GM18867 (cell line): ENCODE data around the gene OR9Q2.
"Not testable (repeated sequence)": the region's sequence is repeated elsewhere in the genome, so short reads cannot be mapped to it uniquely, and the experiment has no call there.

Experiments used
- ATAC-seq: cut with Tn5 transposase; IDR thresholded peaks from one replicate; pipeline ENCODE4 v1.9.1; 2021; ENCODE audit warnings: mild to moderate bottlenecking, moderate library complexity; ENCODE audit not compliant: unreplicated experiment

The OR9Q2 gene, protein sequence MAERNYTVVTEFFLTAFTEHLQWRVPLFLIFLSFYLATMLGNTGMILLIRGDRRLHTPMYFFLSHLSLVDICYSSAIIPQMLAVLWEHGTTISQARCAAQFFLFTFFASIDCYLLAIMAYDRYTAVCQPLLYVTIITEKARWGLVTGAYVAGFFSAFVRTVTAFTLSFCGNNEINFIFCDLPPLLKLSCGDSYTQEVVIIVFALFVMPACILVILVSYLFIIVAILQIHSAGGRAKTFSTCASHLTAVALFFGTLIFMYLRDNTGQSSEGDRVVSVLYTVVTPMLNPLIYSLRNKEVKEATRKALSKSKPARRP

DNA sequence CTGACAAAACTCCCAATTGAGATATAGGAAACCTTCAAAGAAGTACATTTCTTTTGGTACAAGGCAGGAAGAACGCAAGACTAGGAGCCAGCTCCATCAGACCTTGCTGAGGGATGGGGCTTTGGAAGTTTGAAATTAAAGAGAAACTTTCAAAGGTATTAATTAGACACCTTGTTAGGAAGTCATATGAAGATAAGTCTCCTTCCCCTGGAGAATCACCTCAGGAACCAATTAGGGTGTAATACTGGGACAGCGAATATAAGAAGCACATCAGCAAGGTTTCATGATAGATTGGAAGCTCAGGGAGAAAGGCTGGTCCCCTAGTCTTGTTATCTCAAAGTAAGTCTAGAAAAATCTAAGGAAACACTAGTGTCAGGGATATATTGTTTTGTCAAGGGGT is at the start of gene OR9Q2:
Gene OR9Q2 (plus strand): TSS at position 301 of the 400 bp plus-strand sequence. CDS start 1,421 bp downstream, outside the sequence.
- no peak for ATAC-seq

DNA sequence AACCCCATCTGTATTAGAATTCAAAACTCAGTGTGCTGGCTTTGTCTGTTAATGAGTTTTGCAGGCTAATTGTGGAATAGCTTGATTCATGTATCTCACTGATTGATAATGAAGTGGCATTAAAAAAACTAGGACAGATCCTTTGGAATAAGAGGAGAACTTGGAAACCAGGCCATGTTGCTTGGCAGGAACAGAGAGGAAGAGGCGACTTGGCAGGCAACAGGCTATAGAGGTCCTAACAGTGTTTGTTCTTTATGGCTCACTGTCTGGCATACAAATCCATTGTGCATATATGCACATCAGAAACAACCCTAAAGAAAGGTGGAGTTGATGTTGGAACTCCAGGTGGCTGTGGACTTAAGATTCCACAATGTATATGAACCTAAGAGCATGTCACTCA is 46.1 kb upstream of the OR9Q2 start:
- no peak for ATAC-seq

DNA sequence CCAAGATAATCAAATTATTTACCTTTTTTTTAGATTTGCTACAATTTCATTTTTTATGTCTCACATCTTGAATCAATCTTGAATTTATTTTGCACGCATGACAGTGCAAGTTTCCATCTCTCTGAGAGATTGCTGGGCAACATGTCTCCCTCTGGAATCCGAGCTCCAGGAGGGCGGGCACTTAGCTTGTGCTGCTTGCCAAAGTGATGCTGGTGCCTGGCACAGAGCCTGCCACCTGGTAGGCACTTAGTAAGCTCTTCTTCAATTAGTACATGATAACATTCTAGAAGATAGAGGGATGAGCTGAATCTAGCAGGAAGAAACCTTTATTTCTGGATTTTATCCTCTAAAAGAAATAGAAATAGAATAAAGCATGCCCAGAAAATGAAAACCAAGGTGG is 36.1 kb upstream of the OR9Q2 start:
- no peak for ATAC-seq

DNA sequence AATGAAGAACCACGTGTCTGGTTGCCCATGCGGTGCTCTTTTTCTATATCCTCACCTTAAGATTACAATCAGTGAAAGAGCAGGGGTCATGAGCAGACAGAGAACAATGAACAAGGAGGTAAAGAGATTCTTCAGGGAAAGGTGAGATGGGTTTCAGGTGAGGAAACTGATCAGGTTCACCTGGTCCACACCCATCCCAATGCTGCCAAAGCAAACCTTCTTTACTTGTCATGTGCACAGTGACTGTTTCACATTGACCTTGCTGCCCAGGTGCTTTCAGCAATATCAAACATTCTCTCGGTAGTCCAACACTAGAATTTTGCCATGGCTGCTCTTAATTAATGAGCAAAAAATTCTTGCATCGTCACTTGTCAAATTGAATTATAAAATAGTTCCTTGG is 24.5 kb upstream of the OR9Q2 start:
- ATAC-seq, result no peak

DNA sequence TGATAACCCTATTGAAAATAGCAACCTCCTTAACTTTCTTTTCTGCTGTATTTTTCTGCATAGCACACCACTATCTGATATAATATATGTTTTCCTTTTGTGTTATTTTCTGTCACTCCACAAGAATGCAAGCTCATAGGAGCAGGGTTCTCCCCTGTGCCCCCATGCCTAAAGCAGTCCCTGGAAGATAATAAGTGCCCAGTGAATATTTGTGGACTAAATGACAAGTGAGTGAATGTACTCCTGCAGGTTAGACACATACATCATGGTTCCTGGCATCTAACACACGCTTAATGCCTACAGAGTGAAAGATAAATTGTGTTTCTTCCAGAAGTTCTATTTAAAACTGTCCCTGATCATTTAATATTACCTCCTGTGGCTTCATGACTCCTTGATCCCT is 23.9 kb upstream of the OR9Q2 start:
- no peak for ATAC-seq

DNA sequence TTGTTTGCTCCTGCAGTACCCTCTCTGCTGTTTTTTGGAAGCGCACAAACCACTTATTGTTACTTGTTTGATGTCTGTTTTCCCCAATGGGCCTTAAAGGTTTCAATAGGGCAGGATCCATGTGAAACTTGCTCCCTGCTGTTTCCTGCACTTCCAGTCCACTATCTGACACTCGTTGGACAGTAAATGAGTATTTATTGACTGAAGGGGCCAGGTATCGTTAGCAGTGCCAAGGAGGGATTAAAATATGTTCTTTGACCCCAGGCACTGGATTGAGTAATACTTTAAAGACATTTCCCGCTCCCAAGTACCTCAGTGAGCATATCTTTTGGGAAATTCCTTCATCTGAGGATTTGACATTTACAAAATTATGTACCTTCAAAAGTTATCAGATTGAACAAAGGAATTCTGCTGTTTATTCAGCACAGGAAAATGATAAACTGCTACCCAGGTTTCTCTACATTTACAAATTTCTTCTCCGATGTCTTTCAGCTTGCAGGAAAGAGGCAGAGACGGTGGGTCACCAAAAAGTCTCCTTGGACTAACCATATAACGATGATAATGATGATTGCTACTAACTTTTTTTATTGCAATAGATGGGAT is 23.3 kb upstream of the OR9Q2 start:
- ATAC-seq, result no peak

DNA sequence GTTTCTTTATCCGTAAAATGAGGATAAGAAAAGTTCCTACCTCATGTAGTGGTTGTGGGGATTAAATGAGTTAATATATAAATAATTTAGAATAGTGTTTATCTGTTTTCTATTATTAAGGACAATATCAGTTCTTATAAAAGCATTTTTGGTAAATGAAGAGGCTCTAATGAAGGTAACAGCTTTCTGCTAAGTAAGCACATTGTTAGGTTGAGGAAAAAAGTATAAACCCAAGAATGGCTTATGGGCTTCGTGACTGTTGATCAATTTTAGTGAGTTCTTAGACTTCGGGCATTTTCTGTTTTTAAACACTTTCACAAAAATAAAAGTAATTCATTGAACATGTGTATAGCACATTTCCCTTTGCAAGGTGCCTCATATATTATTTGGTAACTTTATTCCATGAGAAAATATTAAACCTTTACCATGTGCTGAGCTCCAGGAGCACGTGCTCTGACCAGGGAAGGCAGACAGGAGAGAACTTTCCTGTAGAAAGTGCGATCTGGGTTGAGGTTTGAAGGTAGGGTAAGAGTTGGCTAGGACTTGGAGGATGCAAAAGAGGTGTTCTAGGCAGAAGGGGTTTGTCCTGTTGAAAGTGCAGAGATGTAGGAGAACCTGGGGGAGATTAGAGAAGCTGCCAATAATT is 11.3 kb upstream of the OR9Q2 start:
- ATAC-seq, result no peak

DNA sequence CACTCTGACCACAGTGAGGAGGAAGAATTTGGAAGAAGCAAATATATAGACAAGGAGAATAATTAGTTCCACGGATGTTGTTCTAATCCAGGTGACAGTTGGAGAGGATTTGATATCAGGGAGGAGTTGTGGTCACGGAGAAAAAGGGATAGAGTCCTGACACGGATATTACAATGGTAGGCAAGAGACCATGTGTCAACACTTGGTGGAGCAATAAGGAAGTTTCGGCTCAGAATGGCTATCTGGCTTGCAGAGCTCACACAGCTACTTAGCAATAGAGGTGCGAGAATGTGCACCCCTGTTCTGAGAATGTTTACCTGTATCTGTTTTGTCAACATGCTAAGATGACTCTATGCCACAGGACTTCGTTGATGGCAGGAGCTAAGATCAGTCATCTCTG is 10.4 kb upstream of the OR9Q2 start:
- no peak for ATAC-seq

DNA sequence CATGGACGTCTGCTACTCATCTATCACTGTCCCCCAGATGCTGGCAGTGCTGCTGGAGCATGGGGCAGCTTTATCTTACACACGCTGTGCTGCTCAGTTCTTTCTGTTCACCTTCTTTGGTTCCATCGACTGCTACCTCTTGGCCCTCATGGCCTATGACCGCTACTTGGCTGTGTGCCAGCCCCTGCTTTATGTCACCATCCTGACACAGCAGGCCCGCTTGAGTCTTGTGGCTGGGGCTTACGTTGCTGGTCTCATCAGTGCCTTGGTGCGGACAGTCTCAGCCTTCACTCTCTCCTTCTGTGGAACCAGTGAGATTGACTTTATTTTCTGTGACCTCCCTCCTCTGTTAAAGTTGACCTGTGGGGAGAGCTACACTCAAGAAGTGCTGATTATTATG is 9.2 kb upstream of the OR9Q2 start:
- no peak for ATAC-seq

DNA sequence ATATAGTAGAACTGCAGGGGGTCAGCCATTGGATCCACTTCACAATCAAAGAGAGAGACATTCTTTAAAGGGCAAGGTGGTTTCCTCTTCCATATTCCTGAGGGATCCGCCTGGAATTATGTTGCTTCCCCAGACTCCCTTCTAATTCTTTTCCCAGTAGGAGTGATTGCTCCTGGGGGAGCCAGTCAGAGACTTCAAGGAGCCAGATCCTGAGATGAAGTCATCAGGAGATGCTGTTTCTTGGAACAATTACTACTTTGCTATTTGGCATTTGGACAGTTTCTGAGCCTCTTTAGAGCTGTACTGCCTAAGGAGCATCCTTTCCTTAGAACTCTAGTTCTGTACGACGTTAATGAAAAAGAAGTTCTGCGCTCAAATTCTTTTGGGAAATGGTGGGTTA is 1.9 kb upstream of the OR9Q2 start:
- ATAC-seq, result no peak

DNA sequence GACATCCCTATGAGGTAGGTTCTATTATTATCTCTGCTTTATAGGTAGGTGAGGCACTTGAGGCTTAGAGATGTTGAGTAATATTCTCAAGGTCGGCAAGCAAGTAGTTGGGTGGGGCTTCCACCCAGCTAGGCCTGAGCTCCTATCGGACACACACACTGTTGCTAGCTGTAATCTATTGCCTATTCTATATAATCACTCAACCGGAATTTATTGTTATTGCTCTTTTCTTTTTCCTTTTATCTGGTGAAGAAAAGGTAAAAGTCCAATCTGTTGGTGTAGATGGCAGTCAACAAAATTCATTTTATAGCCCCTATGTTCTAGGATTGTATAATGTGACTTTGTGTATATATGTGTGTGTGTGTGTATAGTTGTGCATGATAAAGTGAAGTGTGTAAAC is 3.4 kb downstream of the OR9Q2 start:
- ATAC-seq, result no peak

DNA sequence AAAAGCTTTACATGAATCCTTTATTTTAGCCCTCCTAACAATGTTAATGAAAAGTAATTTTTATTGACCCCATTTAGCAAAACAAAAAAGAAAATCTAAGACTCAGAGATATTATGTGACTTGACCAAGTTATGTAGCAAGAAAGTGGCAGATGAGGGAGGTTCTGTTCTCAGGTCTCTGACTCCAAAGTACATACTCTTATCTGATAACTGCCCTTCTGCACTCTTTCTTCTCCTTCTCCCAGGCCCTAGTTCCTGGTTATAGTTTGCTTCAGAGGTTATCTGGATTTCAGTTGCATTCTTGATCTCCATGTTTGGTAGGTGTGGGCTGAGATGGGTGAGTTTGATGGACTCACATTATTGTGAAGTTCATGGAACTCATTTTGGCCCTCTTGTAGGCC is 4.5 kb downstream of the OR9Q2 start:
- no peak for ATAC-seq

DNA sequence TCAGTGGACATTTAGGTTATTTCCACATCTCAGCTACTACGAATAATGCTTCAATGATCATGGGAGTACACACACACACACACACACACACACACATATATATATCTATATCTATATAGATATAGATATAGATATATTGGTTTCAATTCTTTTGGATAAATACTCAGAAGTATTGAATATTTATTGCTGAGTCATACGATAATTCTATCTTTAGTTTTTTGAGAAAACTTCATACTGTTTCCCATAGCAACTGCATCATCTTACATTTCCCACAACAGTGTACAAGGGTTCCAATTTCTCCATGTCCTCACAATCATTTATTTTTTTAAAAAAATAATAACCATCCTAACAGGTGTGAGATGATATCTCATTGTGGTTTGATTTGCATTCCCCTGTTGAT is 7.1 kb downstream of the OR9Q2 start:
- ATAC-seq, result no peak

DNA sequence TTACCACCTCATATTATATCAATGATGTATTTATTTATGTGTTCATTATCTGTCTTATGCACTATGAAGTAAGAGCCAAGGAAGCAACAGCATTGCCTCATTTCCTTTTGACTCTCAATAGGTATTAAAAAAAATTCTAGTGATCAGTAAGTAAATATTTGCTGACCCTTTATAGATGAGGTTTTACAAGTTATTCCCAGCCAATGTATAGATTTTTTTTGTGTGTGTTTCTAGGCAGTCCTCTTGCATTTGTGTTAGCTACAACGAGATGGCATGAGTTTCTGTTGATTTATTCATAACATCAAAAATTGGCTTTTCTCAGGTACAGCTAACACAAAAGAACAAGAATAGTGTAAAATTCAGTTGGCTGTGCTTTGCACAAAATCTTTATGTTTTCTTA is 10.4 kb downstream of the OR9Q2 start:
- ATAC-seq, result no peak

DNA sequence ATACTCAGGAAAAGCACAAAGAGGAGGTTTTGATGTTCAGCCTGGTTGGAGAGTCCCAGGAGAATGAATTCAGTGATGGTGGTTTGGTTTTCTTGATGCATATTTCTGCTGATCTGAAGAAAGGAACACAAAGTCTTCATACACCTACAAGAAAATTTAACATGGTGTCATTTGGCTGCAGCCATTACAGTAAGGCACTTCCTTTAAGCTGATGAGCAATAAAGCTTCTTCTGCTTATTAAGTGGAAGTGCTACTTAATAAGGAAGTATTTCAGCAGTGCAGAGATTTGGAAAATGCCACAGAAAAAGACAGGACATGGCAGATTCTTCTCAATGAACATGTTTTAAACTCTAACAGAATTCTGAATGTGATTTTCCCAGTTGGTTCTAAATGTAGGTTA is 15.2 kb downstream of the OR9Q2 start, which contains the start of gene OR1S2:
Gene OR1S2 (minus strand): TSS at position 101 of the 400 bp plus-strand sequence. CDS start 0 bp downstream, at position 101.
- no peak for ATAC-seq

DNA sequence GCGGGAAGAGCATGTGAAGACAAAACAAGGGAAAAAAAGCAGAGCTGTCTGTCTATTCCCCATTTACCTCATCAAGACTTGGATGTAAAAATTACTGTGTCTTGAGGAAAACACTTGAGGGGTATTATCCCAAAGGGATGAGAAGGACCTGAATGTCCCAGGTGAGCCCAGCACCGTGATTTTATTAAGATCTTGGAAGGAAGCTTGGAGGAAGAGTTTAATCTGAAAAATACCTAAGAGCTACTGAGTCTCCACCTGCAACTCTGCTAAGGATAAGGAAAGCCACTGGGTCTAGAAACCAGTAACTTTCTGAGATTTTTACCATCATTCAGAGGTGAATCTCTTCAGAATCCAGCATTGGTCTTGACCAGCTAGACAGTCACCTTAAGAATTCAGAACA is 23.6 kb downstream of the OR9Q2 start, which contains the start of gene OR1S1:
Gene OR1S1 (plus strand): TSS at position 301 of the 400 bp plus-strand sequence.
- not testable (repeated sequence) for ATAC-seq

DNA sequence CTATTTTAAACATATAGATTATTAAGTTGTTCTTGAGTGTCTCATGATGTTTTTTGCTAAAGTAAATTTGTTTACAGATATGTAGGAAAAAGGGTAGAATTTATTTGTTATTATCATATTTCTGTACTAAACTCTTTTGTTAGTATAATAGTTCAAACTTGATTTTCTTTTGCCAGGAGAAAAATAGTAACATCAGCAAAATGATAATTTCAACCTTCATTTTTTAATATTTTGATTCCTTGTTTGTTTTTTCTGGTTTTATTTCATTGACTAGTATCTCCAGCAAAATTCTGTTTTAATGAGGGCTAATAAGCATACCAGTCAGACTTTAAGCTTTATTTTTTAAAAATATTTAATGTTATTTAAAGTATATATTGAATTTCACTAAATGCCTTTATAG is 27.6 kb downstream of the OR9Q2 start:
- ATAC-seq, result no peak

DNA sequence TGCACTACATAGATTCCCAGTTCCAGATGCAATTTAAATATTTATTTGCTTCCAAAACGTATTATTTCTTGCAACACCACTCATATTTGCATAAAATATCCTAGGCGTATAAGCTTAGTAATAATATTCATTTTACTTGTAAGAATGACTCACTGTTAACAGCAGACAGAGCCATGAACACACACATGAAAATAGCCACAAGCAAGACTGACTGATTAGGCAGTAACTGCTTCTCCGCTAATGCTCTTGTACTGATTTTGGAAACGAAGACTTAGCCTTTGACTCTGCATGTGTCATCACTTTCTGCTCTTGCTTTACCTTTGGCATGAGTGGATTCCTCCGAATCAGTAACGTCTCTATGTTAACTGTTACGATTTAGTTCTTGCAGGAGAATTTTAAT is 33.9 kb downstream of the OR9Q2 start:
- no peak for ATAC-seq

DNA sequence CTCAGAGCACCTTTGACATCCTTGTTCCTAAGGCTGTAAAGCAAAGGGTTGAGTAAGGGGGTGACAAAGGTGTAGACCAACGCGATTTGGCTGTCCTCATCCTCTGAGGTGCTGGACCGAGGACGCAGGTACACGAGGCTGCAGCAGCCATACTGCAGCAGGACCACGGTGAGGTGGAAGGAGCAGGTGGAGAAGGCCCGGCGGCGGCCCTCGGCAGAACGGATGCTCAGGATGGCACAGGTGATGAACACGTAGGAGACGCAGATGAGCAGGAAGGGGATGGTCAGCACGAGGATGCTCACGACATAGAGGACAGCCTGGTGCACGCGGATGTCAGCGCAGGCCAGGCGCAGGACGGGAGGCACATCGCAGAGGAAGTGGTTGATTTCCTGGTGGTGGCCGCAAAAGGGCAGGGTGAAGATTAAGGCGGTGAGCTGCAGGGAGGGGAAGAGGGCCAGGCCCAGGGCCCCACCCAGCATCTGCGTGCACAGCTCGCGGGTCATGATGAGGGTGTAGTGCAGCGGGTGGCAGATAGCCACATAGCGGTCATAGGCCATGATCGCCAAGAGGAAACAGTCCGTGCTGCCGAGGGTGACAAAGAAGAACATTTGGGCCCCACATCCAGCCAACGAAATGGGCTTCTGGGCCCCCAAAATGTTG is 39.2 kb downstream of the OR9Q2 start:
- ATAC-seq, result no peak
